A549 (cell line): ENCODE data around the gene AMDHD1.

Experiments used
- CEBPB ChIP-seq, 2 experiments: fragments of >200 bp in 1 of 2; sonication (Bioruptor Twin) in 1 of 2; formaldehyde crosslinking in 1 of 2; IDR thresholded peaks; 2 replicates each; pipeline ENCODE4 v1.6.1; 2012 to 2016
- CTCF ChIP-seq: fragments of >200 bp; sonication (Bioruptor Twin); formaldehyde crosslinking; IDR thresholded peaks from 3 replicates; pipeline ENCODE4 v1.5.1; 2016
- GATA3 ChIP-seq: IDR thresholded peaks from 2 replicates; pipeline ENCODE4 v1.6.1; 2012; ENCODE audit warnings: borderline replicate concordance

GRCh38 chr12:95940514-95940913 is 2.6 kb upstream of the AMDHD1 start:
- TF ChIP-seq GATA3 (no peak), CTCF (no peak), CEBPB (IDR thresholded peaks at IDR 0.05) (no peak)
